ENCODE data around the gene CCSER1.

Gene CCSER1

GRCh38 chr4:90130076-90130475 is 2.9 kb downstream of the CCSER1 start:
- no peak for DNase-seq

GRCh38 chr4:90137555-90137954 is 10.4 kb downstream of the CCSER1 start:
- no peak for DNase-seq

- DNase-seq = no peak
These were observed 14.9 kb downstream of the CCSER1 start for GRCh38 chr4:90142081-90142480.

DNA sequence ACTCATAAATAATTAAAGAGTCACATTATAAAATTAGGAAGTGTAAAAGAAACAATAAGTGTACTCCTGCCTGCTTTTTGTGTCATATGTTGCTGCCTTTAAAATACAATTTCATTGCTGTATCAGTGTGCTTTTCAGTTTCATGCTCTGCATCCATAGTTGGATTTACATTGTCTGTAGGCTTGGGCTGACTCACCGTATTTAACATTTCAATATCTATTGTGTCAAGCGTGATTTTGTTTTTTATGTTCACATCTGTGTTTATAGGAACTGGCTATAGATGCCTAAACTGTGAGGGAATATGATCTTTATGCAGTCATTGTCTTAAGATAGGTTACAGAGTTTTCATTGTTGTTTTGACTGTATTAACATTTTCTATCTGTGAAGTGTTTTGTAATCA is 18.1 kb downstream of the CCSER1 start:
- DNase-seq = no peak

- DNase-seq = no peak
These were observed 19.1 kb downstream of the CCSER1 start for GRCh38 chr4:90146306-90146705.

GRCh38 chr4:90148574-90149148 is 21.5 kb downstream of the CCSER1 start:
- DNase-seq = no peak

DNA sequence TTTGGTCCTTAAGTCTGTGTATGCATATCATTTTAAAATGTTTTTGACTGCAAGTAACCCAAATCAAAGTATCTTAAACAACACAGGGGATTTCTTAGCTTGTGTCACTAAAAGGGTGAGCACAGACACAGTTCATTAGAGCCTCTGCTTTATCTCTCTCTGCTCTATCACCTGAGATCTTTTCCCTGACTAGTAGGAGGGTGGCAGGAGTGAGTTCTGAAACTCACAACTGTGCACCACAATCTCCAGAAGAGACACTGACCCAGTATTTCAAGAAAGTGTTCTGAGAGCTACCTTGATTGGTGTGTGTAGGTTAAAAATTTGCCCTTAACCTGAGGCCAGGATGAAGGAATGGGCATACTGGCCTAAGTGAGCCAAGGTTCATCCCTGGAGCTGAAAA is 24.8 kb downstream of the CCSER1 start:
- no peak for DNase-seq

DNA sequence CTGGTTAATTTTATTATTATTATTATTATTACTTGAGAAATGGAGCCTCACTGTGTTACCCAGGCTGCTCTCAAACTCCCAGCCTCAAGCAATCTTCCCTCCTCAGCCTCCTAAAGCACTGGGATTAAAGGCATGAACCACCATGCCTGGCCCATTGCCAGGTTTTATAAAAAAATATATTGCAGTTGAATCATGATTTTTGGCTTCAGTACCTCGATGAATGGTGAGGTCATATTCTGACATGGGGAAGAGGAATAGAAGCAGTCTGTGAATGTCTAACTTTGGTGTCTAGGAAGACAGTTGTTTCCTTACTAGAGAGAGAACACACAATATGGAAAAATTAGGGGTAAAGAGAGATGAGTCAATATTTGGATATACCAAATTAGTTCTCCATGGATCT is 32.0 kb downstream of the CCSER1 start:
- no peak for DNase-seq

DNA sequence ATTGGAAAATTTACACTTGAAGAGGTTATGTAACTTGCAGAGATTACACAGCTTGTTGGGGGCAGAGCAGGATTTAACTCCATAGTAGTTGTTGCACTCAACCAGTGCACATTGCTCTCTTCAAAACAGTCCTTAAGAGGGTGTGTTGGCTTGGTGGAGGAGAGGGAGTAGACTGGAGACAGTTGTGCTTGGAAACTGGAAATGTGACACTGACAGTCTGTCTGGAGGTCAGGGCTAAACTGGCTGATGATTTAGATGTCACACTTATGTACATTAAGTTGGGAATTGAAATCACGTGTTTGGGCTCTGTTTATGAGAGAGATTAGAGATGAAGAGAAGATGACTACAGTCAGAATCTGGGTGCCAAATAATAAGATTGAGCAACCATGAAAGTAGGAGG is 32.9 kb downstream of the CCSER1 start:
- DNase-seq = no peak

- no peak for DNase-seq
These were observed 35.4 kb downstream of the CCSER1 start for GRCh38 chr4:90162566-90162965.

- DNase-seq = no peak
These were observed 36.7 kb downstream of the CCSER1 start for GRCh38 chr4:90163872-90164271.

DNA sequence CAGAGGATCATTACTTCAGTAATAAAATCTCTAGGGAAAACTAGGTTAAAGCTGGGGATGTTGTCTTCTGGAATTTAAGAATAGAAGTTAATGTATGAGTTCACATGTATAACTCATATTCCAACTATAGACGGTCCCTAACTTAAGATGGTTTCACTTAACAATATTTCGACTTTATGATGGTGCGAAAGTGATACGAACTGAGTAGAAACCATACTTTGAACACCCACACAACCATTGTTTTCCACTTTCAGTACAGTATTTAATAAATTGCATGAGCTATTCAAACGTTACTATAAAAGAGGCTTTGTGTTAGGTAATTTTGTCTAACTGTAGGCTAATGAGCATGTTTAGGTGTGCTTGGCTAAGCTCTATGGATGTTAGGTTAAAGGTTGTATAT is 38.7 kb downstream of the CCSER1 start:
- no peak for DNase-seq

GRCh38 chr4:90171491-90171890 is 44.3 kb downstream of the CCSER1 start:
- DNase-seq = no peak

GRCh38 chr4:90174621-90175023 is 47.4 kb downstream of the CCSER1 start:
- DNase-seq = no peak

DNA sequence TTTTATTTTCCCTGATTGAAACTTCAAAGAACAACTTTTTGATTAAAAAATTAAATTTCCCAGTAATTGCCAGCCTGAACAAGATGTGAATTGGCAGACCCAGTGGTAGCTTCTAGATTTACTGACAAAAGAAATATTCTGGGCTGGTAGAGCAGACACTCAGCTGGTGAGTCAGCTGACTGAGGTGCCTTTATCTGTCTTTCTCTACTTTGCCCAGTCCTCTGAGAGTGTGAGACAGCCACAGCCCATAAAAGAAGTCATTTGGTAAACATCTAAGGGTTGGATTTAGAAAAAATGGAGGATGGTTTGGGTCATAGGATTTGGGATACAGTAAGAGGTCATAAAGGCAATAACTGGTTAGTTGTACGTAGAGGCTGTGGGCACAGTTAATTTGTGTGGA is 54.5 kb downstream of the CCSER1 start:
- no peak for DNase-seq

DNA sequence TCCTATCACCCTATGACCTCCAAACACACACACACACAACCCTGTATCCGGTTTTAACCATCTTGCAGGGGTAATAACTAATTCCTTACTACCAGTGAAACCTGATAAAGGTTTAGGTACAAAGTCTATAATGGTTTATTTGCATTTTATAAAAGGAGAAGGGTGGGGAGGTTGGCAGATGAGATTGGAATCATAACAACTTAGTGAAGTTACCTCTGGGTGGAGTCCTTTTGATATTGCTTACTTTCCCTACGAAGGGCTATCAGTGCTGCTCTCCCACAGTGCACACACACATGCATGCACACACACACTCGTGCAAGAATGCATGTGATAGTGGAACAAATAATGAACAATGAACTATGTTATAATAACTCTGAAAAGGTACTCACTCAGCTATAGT is 56.1 kb downstream of the CCSER1 start:
- no peak for DNase-seq

- no peak for DNase-seq
These were observed 57.4 kb downstream of the CCSER1 start for GRCh38 chr4:90184560-90184959.

DNA sequence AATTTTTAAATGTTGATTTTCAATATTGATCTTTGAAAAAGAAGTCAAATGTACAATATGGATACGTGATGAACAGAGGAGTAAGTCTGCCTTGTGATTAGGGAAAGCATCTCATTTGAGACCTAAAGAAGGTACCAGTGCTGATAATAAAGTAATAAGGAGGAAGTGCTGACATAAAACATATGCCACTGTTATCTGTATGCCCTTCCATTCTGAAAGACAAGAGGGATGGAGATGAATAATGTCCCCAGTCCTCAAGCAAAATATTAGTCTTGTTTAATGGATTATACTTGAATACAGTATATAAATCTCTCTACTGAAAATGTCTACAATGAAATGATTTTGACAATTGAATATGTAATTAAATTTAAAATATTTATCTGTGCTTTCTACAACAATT is 58.2 kb downstream of the CCSER1 start:
- DNase-seq = no peak

GRCh38 chr4:90186229-90186628 is 59.0 kb downstream of the CCSER1 start:
- no peak for DNase-seq

DNA sequence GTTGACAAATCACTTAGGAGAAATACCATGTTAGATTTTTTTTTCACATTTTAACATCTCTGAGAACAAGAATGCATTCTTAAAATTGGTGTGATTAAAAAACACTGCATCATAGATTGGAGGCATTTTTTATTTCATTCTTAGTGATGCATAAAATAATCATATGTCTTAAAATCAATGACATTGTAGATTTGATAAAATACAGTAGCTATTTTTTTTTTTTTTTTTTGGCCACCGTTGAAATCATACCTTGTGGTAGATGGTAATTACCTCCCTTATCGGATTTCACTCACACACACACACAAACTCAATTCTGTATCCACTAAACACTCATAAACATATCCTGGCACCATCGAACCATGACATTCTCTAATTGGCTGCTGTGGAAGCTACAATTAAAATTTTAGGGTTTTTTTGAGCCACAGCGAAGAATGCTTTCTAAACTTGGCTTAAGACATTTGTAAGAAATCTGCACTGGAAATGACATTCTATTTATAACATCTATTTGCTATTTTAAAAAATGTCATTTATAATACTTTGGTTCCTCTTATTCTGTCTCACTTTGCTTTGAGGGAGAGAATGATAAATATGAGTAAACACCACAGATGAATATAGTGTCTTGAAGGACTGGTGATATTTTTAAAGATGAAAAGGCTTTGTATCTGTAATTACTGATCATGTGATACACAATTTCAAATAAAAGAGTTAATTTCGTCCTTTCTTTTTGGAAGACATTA is 60.1 kb downstream of the CCSER1 start:
- no peak for DNase-seq

DNA sequence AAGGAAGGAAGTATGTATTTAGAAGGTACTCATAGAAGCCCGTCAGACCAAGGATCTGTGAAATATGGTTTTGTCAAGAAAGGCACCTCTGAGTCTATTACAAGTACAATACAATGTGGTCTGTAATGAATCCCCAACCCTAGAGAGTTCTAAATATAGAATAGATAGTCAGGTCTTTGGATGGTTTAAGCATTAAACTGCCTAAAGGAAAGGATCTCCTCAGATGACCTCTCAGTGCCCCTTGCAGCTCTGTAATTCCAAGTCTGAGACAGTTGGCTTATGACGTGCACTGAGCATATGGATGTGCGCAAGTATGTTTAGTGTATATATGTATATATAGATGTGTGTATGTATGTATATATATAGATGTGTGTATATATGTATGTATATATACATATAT is 62.0 kb downstream of the CCSER1 start:
- DNase-seq = no peak

DNA sequence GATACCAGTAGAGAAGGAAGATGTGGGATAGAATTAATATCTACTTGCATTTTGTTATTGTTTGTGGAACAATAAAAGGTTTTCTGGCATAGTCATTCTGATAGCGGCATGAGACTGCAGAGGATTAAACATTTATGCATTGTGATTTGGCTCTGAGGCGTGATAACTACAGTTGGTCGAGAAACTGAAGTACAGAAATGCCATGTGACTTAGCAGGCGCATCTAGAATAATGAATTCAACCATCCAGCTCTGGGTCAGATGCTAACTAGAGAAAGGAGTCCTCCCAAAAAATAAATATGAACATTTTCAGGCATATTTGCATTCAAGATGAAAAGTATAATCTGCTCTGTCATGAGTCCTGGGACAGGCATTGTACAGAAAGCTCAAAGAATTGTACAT is 62.8 kb downstream of the CCSER1 start:
- no peak for DNase-seq

DNA sequence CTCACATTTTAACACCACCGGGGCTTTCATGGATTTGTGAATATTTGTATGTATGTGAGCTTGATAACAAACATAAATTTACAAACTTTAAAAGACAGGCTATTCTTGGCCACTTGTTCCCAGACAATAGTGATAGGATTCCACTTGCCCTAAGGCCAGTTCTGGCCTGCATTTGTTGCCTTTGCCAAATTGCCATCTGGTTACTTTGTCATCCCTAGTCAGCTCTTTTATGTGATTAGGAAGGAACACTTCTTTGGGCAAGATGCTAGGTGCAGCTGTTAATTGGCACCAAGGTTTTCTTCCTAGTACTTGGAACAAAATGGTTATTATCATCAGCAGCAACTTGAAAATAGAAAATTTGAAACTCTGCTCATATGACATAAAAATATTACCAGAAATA is 63.3 kb downstream of the CCSER1 start:
- DNase-seq = no peak

GRCh38 chr4:90198086-90198847 is 71.1 kb downstream of the CCSER1 start:
- DNase-seq = no peak
